GM21447 (cell line): ENCODE measurements around the gene BRPF1.

Experiments used
- ATAC-seq: cut with Tn5 transposase; IDR thresholded peaks from one replicate; pipeline ENCODE4 v1.9.1; 2021; ENCODE audit not compliant: unreplicated experiment

BRPF1 gene

GRCh38 chr3:9731206-9732079 is at the start of gene BRPF1:
Gene BRPF1, plus strand, starts transcription at chr3:9731735. Its CDS starts 2,406 bp downstream, at chr3:9734141.
- peak; percentile 92 for ATAC-seq

- no peak for ATAC-seq
Observed at GRCh38 chr3:9682096-9682495, 49.4 kb upstream of the BRPF1 start.

GRCh38 chr3:9683426-9683825 is 48.1 kb upstream of the BRPF1 start:
- no peak for ATAC-seq

- ATAC-seq, result no peak
Observed at GRCh38 chr3:9685216-9686049, 46.1 kb upstream of the BRPF1 start.

- no peak for ATAC-seq
Observed at GRCh38 chr3:9686050-9686550, 45.4 kb upstream of the BRPF1 start.

GRCh38 chr3:9686703-9687102 is 44.8 kb upstream of the BRPF1 start:
- ATAC-seq, result no peak

GRCh38 chr3:9687514-9687913 is 44.0 kb upstream of the BRPF1 start:
- no peak for ATAC-seq

GRCh38 chr3:9688961-9689360 is 42.6 kb upstream of the BRPF1 start:
- no peak for ATAC-seq

- ATAC-seq, result no peak
Observed at GRCh38 chr3:9689757-9690156, 41.8 kb upstream of the BRPF1 start.

- peak; percentile 97 for ATAC-seq
Observed at GRCh38 chr3:9690451-9691450, 40.8 kb upstream of the BRPF1 start.

- no peak for ATAC-seq
Observed at GRCh38 chr3:9691636-9692035, 39.9 kb upstream of the BRPF1 start.

- ATAC-seq, result no peak
Observed at GRCh38 chr3:9692416-9692815, 39.1 kb upstream of the BRPF1 start.

GRCh38 chr3:9695345-9695744 is 36.2 kb upstream of the BRPF1 start:
- ATAC-seq, result no peak

- no peak for ATAC-seq
Observed at GRCh38 chr3:9695746-9696145, 35.8 kb upstream of the BRPF1 start.

- ATAC-seq, result no peak
Observed at GRCh38 chr3:9696480-9697220, 34.9 kb upstream of the BRPF1 start.

- ATAC-seq, result no peak
Observed at GRCh38 chr3:9697892-9698291, 33.6 kb upstream of the BRPF1 start.

- no peak for ATAC-seq
Observed at GRCh38 chr3:9698293-9698692, 33.2 kb upstream of the BRPF1 start.

GRCh38 chr3:9700536-9700935 is 31.0 kb upstream of the BRPF1 start:
- ATAC-seq, result no peak

- no peak for ATAC-seq
Observed at GRCh38 chr3:9701006-9701405, 30.5 kb upstream of the BRPF1 start.

GRCh38 chr3:9701711-9702110 is 29.8 kb upstream of the BRPF1 start:
- ATAC-seq, result no peak
